KMS-11 (cell line): Measurements from ENCODE around the gene PYM1.
"Not testable (repeated sequence)": the region's sequence is repeated elsewhere in the genome, so short reads cannot be mapped to it uniquely, and the experiment has no call there.

Experiments used
- H2AFZ ChIP-seq: fragments of 200-600 bp; sonication (generic); 2 replicates; pipeline ENCODE4 v1.6.1; 2016; ENCODE audit warnings: antibody characterized with exemption, mixed run types, low read depth
- H3K27ac ChIP-seq: fragments of 200-600 bp; sonication (generic); 2 replicates; pipeline ENCODE4 v1.6.1; 2016; ENCODE audit warnings: mild to moderate bottlenecking, mixed run types
- H3K27me3 ChIP-seq: fragments of 200-600 bp; sonication (generic); 2 replicates; pipeline ENCODE4 v1.6.1; 2017; ENCODE audit warnings: mild to moderate bottlenecking, low read depth, mixed run types, moderate library complexity; ENCODE audit not compliant: insufficient read depth
- H3K36me3 ChIP-seq: fragments of 200-600 bp; sonication (generic); 2 replicates; pipeline ENCODE4 v1.6.1; 2017; ENCODE audit warnings: mild to moderate bottlenecking, mixed run types; ENCODE audit not compliant: insufficient read depth
- H3K4me1 ChIP-seq: fragments of 200-600 bp; sonication (generic); 2 replicates; pipeline ENCODE4 v1.6.1; 2016; ENCODE audit warnings: mild to moderate bottlenecking, low read depth, mixed run types; ENCODE audit not compliant: poor library complexity, severe bottlenecking
- H3K4me2 ChIP-seq: fragments of 200-600 bp; sonication (generic); 2 replicates; pipeline ENCODE4 v1.7.0; 2016; ENCODE audit warnings: mild to moderate bottlenecking, mixed run types
- H3K4me3 ChIP-seq: fragments of 200-600 bp; sonication (generic); IDR thresholded peaks from 2 replicates; pipeline ENCODE4 v1.6.1; 2017; ENCODE audit warnings: low read depth, low read length, mixed read lengths; ENCODE audit not compliant: insufficient read depth
- H3K79me2 ChIP-seq: fragments of 200-600 bp; sonication (generic); 2 replicates; pipeline ENCODE4 v1.6.1; 2016; ENCODE audit warnings: low read depth, mixed run types; ENCODE audit not compliant: insufficient read depth
- H3K9ac ChIP-seq: fragments of 200-600 bp; sonication (generic); 2 replicates; pipeline ENCODE4 v1.6.1; 2016; ENCODE audit warnings: mild to moderate bottlenecking, mixed run types
- H4K20me1 ChIP-seq: fragments of 200-600 bp; sonication (generic); 2 replicates; pipeline ENCODE4 v1.6.1; 2016; ENCODE audit warnings: mild to moderate bottlenecking, mixed run types; ENCODE audit not compliant: insufficient read depth
- CTCF ChIP-seq: fragments of 200-600 bp; sonication (generic); conservative IDR thresholded peaks from 2 replicates; pipeline ENCODE4 v1.6.1; 2017; ENCODE audit warnings: low read depth, mild to moderate bottlenecking, antibody characterized with exemption, low read length, moderate library complexity, mixed read lengths

PYM1 gene

GRCh38 chr12:55865327-55865726 lies 62.4 kb downstream of the PYM1 start:
- Histone ChIP-seq H3K4me3 (no peak overlapping the region), H2AFZ (no peak overlapping the region), H3K4me1 (no peaks in the 10 kb centered on the region), H3K27ac (no peak overlapping the region), H3K79me2 (no peaks in the 10 kb centered on the region), H4K20me1 (no peaks in the 10 kb centered on the region), H3K4me2 (no peak overlapping the region), H3K9ac (no peak overlapping the region), H3K36me3 (no peaks in the 10 kb centered on the region), H3K27me3 (no peaks in the 10 kb centered on the region)
- TF ChIP-seq CTCF, result no peak

DNA sequence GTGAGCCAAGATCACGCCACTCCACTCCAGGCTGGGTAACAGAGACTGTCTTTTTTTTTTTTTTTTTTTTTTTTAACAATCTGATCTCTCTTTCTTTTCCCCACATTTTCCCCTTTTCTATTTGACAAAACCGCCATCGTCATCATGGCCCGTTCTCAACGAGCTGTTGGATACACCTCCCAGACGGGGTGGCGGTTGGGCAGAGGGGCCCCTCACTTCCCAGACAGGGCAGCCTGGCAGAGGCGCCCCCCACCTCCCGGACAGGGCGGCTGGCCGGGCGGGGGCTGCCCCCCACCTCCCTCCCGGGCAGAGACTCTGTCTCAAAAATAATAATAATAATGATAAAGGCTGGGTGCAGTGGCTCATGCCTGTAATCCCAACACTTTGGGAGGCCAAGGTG lies 64.8 kb downstream of the PYM1 start:
- H3K79me2 ChIP-seq, H3K27ac ChIP-seq, H3K4me1 ChIP-seq, H2AFZ ChIP-seq, H3K36me3 ChIP-seq, H4K20me1 ChIP-seq, H3K4me2 ChIP-seq, H3K27me3 ChIP-seq, H3K4me3 ChIP-seq, H3K9ac ChIP-seq: not testable (repeated sequence)

DNA sequence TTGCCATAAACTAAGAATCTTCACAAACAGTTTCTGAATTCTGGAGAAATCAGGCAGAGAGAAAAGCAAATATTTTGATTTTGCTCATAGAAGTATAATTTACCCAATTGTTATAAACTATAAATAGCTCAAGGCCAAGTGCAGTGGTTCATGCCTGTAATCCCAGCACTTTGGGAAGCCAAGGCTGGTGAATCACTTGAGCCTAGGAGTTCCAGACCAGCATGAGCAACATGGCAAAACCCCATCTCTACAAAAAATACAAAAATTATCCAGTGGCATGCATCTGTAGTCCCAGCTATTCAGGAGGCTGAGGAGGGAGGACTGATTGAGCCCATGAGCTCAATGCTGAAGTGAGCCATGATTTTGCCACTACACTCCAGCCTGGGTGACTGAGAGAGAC lies 65.4 kb downstream of the PYM1 start:
- H3K4me2 ChIP-seq, result no peak overlapping the region
- no peak overlapping the region for H3K9ac ChIP-seq
- no peak overlapping the region for H3K27ac ChIP-seq
- H3K79me2 ChIP-seq, result no peaks in the 10 kb centered on the region
- TF ChIP-seq CTCF, result no peak
- H3K4me3 ChIP-seq, result no peak overlapping the region
- H4K20me1 ChIP-seq, result no peaks in the 10 kb centered on the region
- H3K36me3 ChIP-seq, result no peaks in the 10 kb centered on the region
- H3K27me3 ChIP-seq, result no peaks in the 10 kb centered on the region
- H3K4me1 ChIP-seq, result no peaks in the 10 kb centered on the region
- H2AFZ ChIP-seq, result no peak overlapping the region

GRCh38 chr12:55861871-55862270 lies 65.8 kb downstream of the PYM1 start:
- no peak for TF ChIP-seq CTCF
- no peaks in the 10 kb centered on the region for H3K79me2 ChIP-seq
- no peak overlapping the region for H3K27ac ChIP-seq
- no peak overlapping the region for H2AFZ ChIP-seq
- H3K36me3 ChIP-seq, result no peaks in the 10 kb centered on the region
- no peak overlapping the region for H3K4me3 ChIP-seq
- H3K27me3 ChIP-seq, result no peaks in the 10 kb centered on the region
- no peak overlapping the region for H3K9ac ChIP-seq
- H4K20me1 ChIP-seq, result no peaks in the 10 kb centered on the region
- H3K4me2 ChIP-seq, result no peak overlapping the region
- H3K4me1 ChIP-seq, result no peaks in the 10 kb centered on the region

DNA sequence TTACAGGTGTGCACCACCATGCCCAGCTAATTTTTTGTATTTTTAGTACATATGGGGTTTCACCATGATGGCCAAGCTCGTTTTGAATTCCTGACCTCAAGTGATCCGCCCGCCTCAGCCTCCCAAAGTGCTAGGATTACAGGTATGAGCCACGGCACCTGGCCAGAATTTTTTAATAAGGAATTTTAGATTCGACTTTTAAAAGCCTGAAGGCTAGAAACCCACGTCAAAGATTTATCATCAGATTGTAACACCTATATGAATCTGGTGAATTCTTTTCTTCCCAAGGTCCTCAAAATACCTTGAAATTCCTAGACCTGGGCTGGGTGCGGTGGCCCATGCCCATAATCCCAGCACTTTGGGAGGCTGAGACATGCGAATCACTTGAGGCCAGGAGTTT lies 66.3 kb downstream of the PYM1 start:
- no peak overlapping the region for H3K4me3 ChIP-seq
- TF ChIP-seq CTCF, result no peak
- H3K9ac ChIP-seq, result no peak overlapping the region
- H2AFZ ChIP-seq, result no peak overlapping the region
- H3K79me2 ChIP-seq, result no peaks in the 10 kb centered on the region
- no peaks in the 10 kb centered on the region for H3K36me3 ChIP-seq
- no peak overlapping the region for H3K27ac ChIP-seq
- H3K4me2 ChIP-seq, result no peak overlapping the region
- H3K27me3 ChIP-seq, result no peaks in the 10 kb centered on the region
- H4K20me1 ChIP-seq, result no peaks in the 10 kb centered on the region
- H3K4me1 ChIP-seq, result no peaks in the 10 kb centered on the region
